Dermis blood vessel endothelial cell (primary cell): ENCODE results near the gene ATP1A4. TPM values are rescaled to one million over a fixed set of nuclear protein-coding genes. Genes with fewer than 3 reads are reported as not detected.

Experiments
- total RNA-seq: library from RNA; depleted of rRNA; stranded (reverse); fragments of >200 nt; gene quantifications from 2 replicates; pipeline ENCODE4 v1.2.3, GENCODE V29; 2014

The ATP1A4 gene
- total RNA-seq, 1 donor from 2014 or later: not detected

Other genes with a start within 250 kb of the ATP1A4 start
- 276 and 348 TPM in 2 replicates for gene TAGLN2, start 226.1 kb upstream of the ATP1A4 start, total RNA-seq
- not detected in 2 replicates for gene IGSF9, start 206.0 kb upstream of the ATP1A4 start, total RNA-seq
- not detected in 2 replicates for gene SLAMF9, start 197.4 kb upstream of the ATP1A4 start, total RNA-seq
- gene PIGM, start 119.6 kb upstream of the ATP1A4 start, total RNA-seq: 2.6 and 3.5 TPM in 2 replicates
- gene KCNJ10, start 81.4 kb upstream of the ATP1A4 start, total RNA-seq: not detected in 2 replicates
- not detected in 2 replicates for gene KCNJ9, start 70.1 kb upstream of the ATP1A4 start, total RNA-seq
- gene IGSF8, start 53.0 kb upstream of the ATP1A4 start, total RNA-seq: 13.4 and 16.6 TPM in 2 replicates
- not detected in 2 replicates for gene ATP1A2, start 35.8 kb upstream of the ATP1A4 start, total RNA-seq
- not detected in 2 replicates for gene CASQ1, start 39.0 kb downstream of the ATP1A4 start, total RNA-seq
- 65.2 and 121 TPM in 2 replicates for gene PEA15, start 53.8 kb downstream of the ATP1A4 start, total RNA-seq
- 82.1 and 87.3 TPM in 2 replicates for gene DCAF8, start 110.9 kb downstream of the ATP1A4 start, total RNA-seq
- gene PEX19, start 133.5 kb downstream of the ATP1A4 start, total RNA-seq: 33.9 and 35.4 TPM in 2 replicates
- 248 and 276 TPM in 2 replicates for gene COPA, start 191.6 kb downstream of the ATP1A4 start, total RNA-seq
- gene NCSTN, start 191.8 kb downstream of the ATP1A4 start, total RNA-seq: 80.2 and 117 TPM in 2 replicates
- under 0.01 and 0.05 TPM in 2 replicates for gene NHLH1, start 215.5 kb downstream of the ATP1A4 start, total RNA-seq
- under 0.01 and 0.05 TPM in 2 replicates for gene VANGL2, start 249.0 kb downstream of the ATP1A4 start, total RNA-seq